H9 (cell line): ENCODE data around the gene MYO1D. TPM values are rescaled to one million over a fixed set of nuclear protein-coding genes. Genes with fewer than 3 reads are reported as not detected.

Experiments
- DNase-seq: peaks from one replicate; pipeline ENCODE4 v3.0.0-alpha.2; 2017
- H2AFZ ChIP-seq: one replicate; pipeline ENCODE4 v1.6.1; 2013; ENCODE audit warnings: mild to moderate bottlenecking, low read length, control low read depth, moderate library complexity
- H2AK5ac ChIP-seq: 2 replicates; pipeline ENCODE4 v1.6.1; 2013; ENCODE audit warnings: low read length, control low read depth, mixed read lengths; ENCODE audit not compliant: insufficient read length
- H2BK120ac ChIP-seq: one replicate; pipeline ENCODE4 v1.6.1; 2013; ENCODE audit warnings: low read depth, mild to moderate bottlenecking, low read length, control low read depth, inconsistent platforms; ENCODE audit not compliant: poor library complexity, severe bottlenecking
- H2BK12ac ChIP-seq: 2 replicates; pipeline ENCODE4 v1.6.1; 2013; ENCODE audit warnings: low read length, control low read depth, mixed read lengths, low read depth; ENCODE audit not compliant: insufficient read length
- H2BK15ac ChIP-seq: 2 replicates; pipeline ENCODE4 v1.6.1; 2013; ENCODE audit warnings: low read depth, low read length, control low read depth
- H2BK20ac ChIP-seq: one replicate; pipeline ENCODE4 v1.6.1; 2013; ENCODE audit warnings: low read depth, mild to moderate bottlenecking, low read length, control low read depth, inconsistent platforms; ENCODE audit not compliant: poor library complexity, severe bottlenecking
- H2BK5ac ChIP-seq: 2 replicates; pipeline ENCODE4 v1.6.1; 2013; ENCODE audit warnings: low read length, control low read depth, mixed read lengths; ENCODE audit not compliant: insufficient read length
- H3K14ac ChIP-seq: 2 replicates; pipeline ENCODE4 v1.6.1; 2013; ENCODE audit warnings: low read length, control low read depth; ENCODE audit not compliant: insufficient read depth
- H3K18ac ChIP-seq: 2 replicates; pipeline ENCODE4 v1.6.1; 2013; ENCODE audit warnings: low read depth, mild to moderate bottlenecking, mixed read lengths, low read length, control low read depth; ENCODE audit not compliant: insufficient read length
- H3K23ac ChIP-seq: 2 replicates; pipeline ENCODE4 v1.6.1; 2013; ENCODE audit warnings: low read length, control low read depth, mixed read lengths, low read depth; ENCODE audit not compliant: insufficient read length
- H3K23me2 ChIP-seq: 2 replicates; pipeline ENCODE4 v1.6.1; 2013; ENCODE audit warnings: low read depth, mild to moderate bottlenecking, mixed read lengths, low read length, control low read depth; ENCODE audit not compliant: insufficient read length, poor library complexity, severe bottlenecking
- H3K27ac ChIP-seq: 2 replicates; pipeline ENCODE4 v1.5.1; 2013; ENCODE audit warnings: low read length, control low read depth, mixed read lengths, low read depth; ENCODE audit not compliant: insufficient read length
- H3K27me3 ChIP-seq: 2 replicates; pipeline ENCODE4 v1.6.1; 2013; ENCODE audit warnings: low read length, control low read depth, inconsistent platforms; ENCODE audit not compliant: insufficient read depth
- H3K4ac ChIP-seq: 2 replicates; pipeline ENCODE4 v1.6.1; 2013; ENCODE audit warnings: low read depth, mild to moderate bottlenecking, control low read depth, inconsistent platforms, low read length, moderate library complexity
- H3K4me1 ChIP-seq: 2 replicates; pipeline ENCODE4 v1.6.1; 2013; ENCODE audit warnings: low read length, control low read depth, inconsistent platforms; ENCODE audit not compliant: insufficient read depth
- H3K4me2 ChIP-seq: 2 replicates; pipeline ENCODE4 v1.6.1; 2013; ENCODE audit warnings: low read length, control low read depth, mixed read lengths; ENCODE audit not compliant: insufficient read length, insufficient read depth
- H3K56ac ChIP-seq: 2 replicates; pipeline ENCODE4 v1.6.1; 2013; ENCODE audit warnings: low read depth, mild to moderate bottlenecking, mixed read lengths, low read length, control low read depth; ENCODE audit not compliant: insufficient read length
- H3K79me1 ChIP-seq: 2 replicates; pipeline ENCODE4 v1.6.1; 2013; ENCODE audit warnings: low read depth, mild to moderate bottlenecking, moderate library complexity, low read length, control low read depth, inconsistent platforms; ENCODE audit not compliant: insufficient read depth, poor library complexity, severe bottlenecking
- H3K79me2 ChIP-seq: 2 replicates; pipeline ENCODE4 v1.6.1; 2013; ENCODE audit warnings: low read length, control low read depth, inconsistent platforms; ENCODE audit not compliant: insufficient read depth
- H3K9ac ChIP-seq: 2 replicates; pipeline ENCODE4 v1.6.1; 2013; ENCODE audit warnings: low read length, control low read depth, mixed read lengths; ENCODE audit not compliant: insufficient read length; ENCODE audit errors: extremely low read depth
- H3K9me3 ChIP-seq: one replicate; pipeline ENCODE4 v1.6.1; 2013; ENCODE audit warnings: low read depth, low read length, inconsistent platforms; ENCODE audit not compliant: control insufficient read depth
- H3T11ph ChIP-seq: one replicate; pipeline ENCODE4 v1.6.1; 2013; ENCODE audit warnings: mild to moderate bottlenecking, low read length, control low read depth, inconsistent platforms
- H4K20me1 ChIP-seq: one replicate; pipeline ENCODE4 v1.6.1; 2013; ENCODE audit not compliant: control insufficient read depth, insufficient read length, insufficient read depth
- H4K5ac ChIP-seq: 2 replicates; pipeline ENCODE4 v1.6.1; 2013; ENCODE audit warnings: low read depth, mild to moderate bottlenecking, mixed read lengths, low read length, control low read depth; ENCODE audit not compliant: insufficient read length
- H4K8ac ChIP-seq: replicated peaks from 2 replicates; pipeline ENCODE4 v1.6.1; 2013; ENCODE audit warnings: low read length, control low read depth, mixed read lengths, low read depth; ENCODE audit not compliant: insufficient read length
- H4K91ac ChIP-seq: 2 replicates; pipeline ENCODE4 v1.6.1; 2013; ENCODE audit warnings: low read depth, mild to moderate bottlenecking, moderate library complexity, mixed read lengths, low read length, control low read depth; ENCODE audit not compliant: insufficient read length
- H3K27ac Mint-ChIP-seq, 3 experiments: 2 replicates in 2 of 3; 3 replicates in 1 of 3; pipeline ENCODE4 v1.8.0; 2020 to 2021; ENCODE audit warnings: mixed read lengths in 3 of 3, mild to moderate bottlenecking in 1 of 3, moderate library complexity in 1 of 3
- H3K27me3 Mint-ChIP-seq: 2 replicates; pipeline ENCODE4 v1.8.0; 2021; ENCODE audit warnings: low read depth, mild to moderate bottlenecking, moderate library complexity, mixed read lengths
- H3K36me3 Mint-ChIP-seq, 3 experiments: 2 replicates in 2 of 3; 3 replicates in 1 of 3; pipeline ENCODE4 v1.8.0; 2020 to 2021; ENCODE audit warnings: low read depth in 3 of 3, mixed read lengths in 3 of 3; ENCODE audit not compliant: insufficient read depth in 1 of 3
- H3K4me1 Mint-ChIP-seq, 2 experiments: 2 replicates each; pipeline ENCODE4 v1.8.0; 2020; ENCODE audit warnings: mixed read lengths in 2 of 2
- H3K4me3 Mint-ChIP-seq, 2 experiments: 2 replicates in 1 of 2; 3 replicates in 1 of 2; pipeline ENCODE4 v1.8.0; 2020 to 2021; ENCODE audit warnings: mild to moderate bottlenecking in 2 of 2, mixed read lengths in 2 of 2, moderate library complexity in 1 of 2
- H3K9me3 Mint-ChIP-seq, 2 experiments: 2 replicates in 1 of 2; 3 replicates in 1 of 2; pipeline ENCODE4 v1.8.0; 2020; ENCODE audit warnings: mild to moderate bottlenecking in 2 of 2, mixed read lengths in 2 of 2, moderate library complexity in 1 of 2
- CTCF ChIP-seq: fragments of 200-600 bp; sonication (generic); conservative IDR thresholded peaks from 3 replicates; pipeline ENCODE4 v1.8.0; 2021; ENCODE audit warnings: antibody characterized with exemption, mild to moderate bottlenecking
- WGBS: extraction: QIAGEN DNeasy Blood & Tissue Kit; methylation state at CpG from one replicate; pipeline ENCODE4 v1.1.7; 2013; ENCODE audit warnings: missing lambda C conversion rate, low lambda C conversion rate, mixed read lengths; ENCODE audit not compliant: insufficient read length; ENCODE audit errors: extremely low coverage; 5-methylcytosine and 5-hydroxymethylcytosine counted together
- total RNA-seq: library from RNA; stranded (reverse); gene quantifications from 2 replicates; pipeline ENCODE4 v1.2.1, GENCODE V29; 2021

The MYO1D gene
- total RNA-seq, 1 experiment from 2014 or later, result 19.0 TPM

- no peaks in the 10 kb centered on the region for H3K79me1 ChIP-seq
- H3K27me3 ChIP-seq, result no peaks in the 10 kb centered on the region
- H3K9me3 Mint-ChIP-seq, result no peaks in the 10 kb centered on the region
- H4K8ac ChIP-seq, result no peak overlapping the region
- no peak overlapping the region for H3K4ac ChIP-seq
- no peak overlapping the region for H2BK5ac ChIP-seq
- no peaks in the 10 kb centered on the region for H3K27me3 Mint-ChIP-seq
- no peaks in the 10 kb centered on the region for H3K23me2 ChIP-seq
- no peak overlapping the region for H3K4me3 Mint-ChIP-seq
- H3K27ac ChIP-seq, result no peak overlapping the region
- no peak overlapping the region for H2BK20ac ChIP-seq
- H3K36me3 Mint-ChIP-seq, result no peaks in the 10 kb centered on the region; a peak in 1 of 7 replicates
- no peak for DNase-seq
- H3K4me1 Mint-ChIP-seq, result no peaks in the 10 kb centered on the region
- H3K18ac ChIP-seq, result no peak overlapping the region
- H4K91ac ChIP-seq, result no peak overlapping the region
- no peak overlapping the region for H2AK5ac ChIP-seq
- no peak overlapping the region for H3K4me2 ChIP-seq
- no CpG with 5 or more reads among the region's 1 CpG for WGBS
- no peak overlapping the region for H2BK15ac ChIP-seq
- H3K9me3 ChIP-seq, result no peaks in the 10 kb centered on the region
- H3K79me2 ChIP-seq, result no peaks in the 10 kb centered on the region
- H3K9ac ChIP-seq, result no peak overlapping the region
- no peaks in the 10 kb centered on the region for H4K20me1 ChIP-seq
- TF ChIP-seq CTCF, result no peak
- no peak overlapping the region for H3K14ac ChIP-seq
- no peaks in the 10 kb centered on the region for H3K4me1 ChIP-seq
- H4K5ac ChIP-seq, result no peak overlapping the region
- no peak overlapping the region for H3K23ac ChIP-seq
- no peak overlapping the region for H2BK12ac ChIP-seq
- H3T11ph ChIP-seq, result no peak overlapping the region
- H2AFZ ChIP-seq, result no peak overlapping the region
- H3K56ac ChIP-seq, result no peak overlapping the region
- no peak overlapping the region for H2BK120ac ChIP-seq
- no peak overlapping the region for H3K27ac Mint-ChIP-seq
These were observed 135.5 kb downstream of the MYO1D start for GRCh38 chr17:32741381-32741780.
